DND-41 (cell line): ENCODE data around the gene UBE2L6.

Experiments
- ATAC-seq: fragments of 200-7000 bp; cut with Tn5 transposase; 3 replicates; pipeline ENCODE4 v1.9.1; 2021; ENCODE audit warnings: low read depth; ENCODE audit not compliant: insufficient read depth
- DNase-seq: peaks from one replicate; pipeline ENCODE4 v3.0.0-alpha.2; 2020
- H2AFZ ChIP-seq: 2 replicates; pipeline ENCODE4 v1.6.0; 2012; ENCODE audit warnings: low read depth, low read length
- H3K27ac ChIP-seq: 2 replicates; pipeline ENCODE4 v1.5.1; 2012; ENCODE audit warnings: low read length, inconsistent platforms
- H3K27me3 ChIP-seq: fragments of 200-600 bp; sonication (generic); 2 replicates; pipeline ENCODE4 v1.6.0; 2012; ENCODE audit warnings: low read length, mild to moderate bottlenecking, inconsistent platforms; ENCODE audit not compliant: insufficient read depth, poor library complexity
- H3K36me3 ChIP-seq: 2 replicates; pipeline ENCODE4 v1.5.1; 2012; ENCODE audit warnings: low read length, inconsistent platforms; ENCODE audit not compliant: insufficient read depth
- H3K4me1 ChIP-seq: 2 replicates; pipeline ENCODE4 v1.5.1; 2012; ENCODE audit warnings: mild to moderate bottlenecking, low read length; ENCODE audit not compliant: insufficient read depth
- H3K4me2 ChIP-seq: 2 replicates; pipeline ENCODE4 v1.6.0; 2012; ENCODE audit warnings: mild to moderate bottlenecking, moderate library complexity, low read length, inconsistent platforms; ENCODE audit not compliant: insufficient read depth
- H3K4me3 ChIP-seq, 2 experiments: fragments of 200-600 bp in 1 of 2; shearing (Covaris generic) in 1 of 2; 2 replicates each; pipeline ENCODE4 v1.5.1; 2012 to 2016; ENCODE audit warnings: inconsistent platforms in 2 of 2, low read length in 2 of 2, mild to moderate bottlenecking in 2 of 2, low read depth in 1 of 2, moderate library complexity in 1 of 2
- H3K79me2 ChIP-seq: 2 replicates; pipeline ENCODE4 v1.6.0; 2012; ENCODE audit warnings: low read length, inconsistent platforms; ENCODE audit not compliant: insufficient read depth
- H3K9ac ChIP-seq: 2 replicates; pipeline ENCODE4 v1.6.0; 2012; ENCODE audit warnings: low read depth, mild to moderate bottlenecking, inconsistent platforms, low read length, moderate library complexity
- H3K9me3 ChIP-seq: 2 replicates; pipeline ENCODE4 v1.5.1; 2012; ENCODE audit warnings: low read length, moderate library complexity, mild to moderate bottlenecking, inconsistent platforms; ENCODE audit not compliant: insufficient read depth, severe bottlenecking
- H4K20me1 ChIP-seq: 2 replicates; pipeline ENCODE4 v1.6.0; 2012; ENCODE audit warnings: low read length; ENCODE audit not compliant: insufficient read depth
- CTCF ChIP-seq: IDR thresholded peaks from 2 replicates; pipeline ENCODE4 v1.5.1; 2012; ENCODE audit warnings: borderline replicate concordance, low read length, moderate library complexity, mild to moderate bottlenecking; ENCODE audit not compliant: poor library complexity, severe bottlenecking; ENCODE audit errors: extremely low read depth
- EZH2 ChIP-seq: IDR thresholded peaks from 3 replicates; pipeline ENCODE4 v1.6.1; 2012; ENCODE audit warnings: borderline replicate concordance, low read depth, mild to moderate bottlenecking, moderate library complexity, low read length, inconsistent platforms; ENCODE audit not compliant: severe bottlenecking

The UBE2L6 gene

GRCh38 chr11:57515332-57516060, 52.0 kb downstream of the UBE2L6 start, which contains the start of gene SLC43A1:
Gene SLC43A1, minus strand, starts transcription at chr11:57515702. Its CDS starts 1,591 bp downstream, at chr11:57514111.
- Histone ChIP-seq H4K20me1 (no peaks in the 10 kb centered on the region), H3K79me2 (no peaks in the 10 kb centered on the region), H3K4me2 (peak within 1 kb of the TSS; percentile 89), H3K9me3 (no peaks in the 10 kb centered on the region), H2AFZ (peak within 1 kb of the TSS; percentile 96), H3K27ac (peak within 1 kb of the TSS; percentile 65; the same call in 1 of the 2 replicates), H3K4me1 (peaks cover 28% of the 10 kb centered on the region), H3K9ac (peak within 1 kb of the TSS; percentile 74), H3K4me3 (peak within 1 kb of the TSS; percentile 89 to 97), H3K27me3 (peaks cover 23% of the 10 kb centered on the region), H3K36me3 (no peaks in the 10 kb centered on the region)
- peak; percentile 65 for ATAC-seq
- TF ChIP-seq CTCF, result peak; percentile 12
- TF ChIP-seq EZH2, result peak; percentile 85
- peak; percentile 55 for DNase-seq

GRCh38 chr11:57514538-57515331, 52.7 kb downstream of the UBE2L6 start:
- peaks cover 23% of the 10 kb centered on the region for H3K27me3 ChIP-seq
- peak overlapping the region; percentile 96 for H2AFZ ChIP-seq
- H3K9me3 ChIP-seq, result no peaks in the 10 kb centered on the region
- TF ChIP-seq CTCF (no peak), EZH2 (no peak)
- no peaks in the 10 kb centered on the region for H3K36me3 ChIP-seq
- H3K79me2 ChIP-seq, result no peaks in the 10 kb centered on the region
- peak overlapping the region; percentile 89 to 97 for H3K4me3 ChIP-seq
- peak; percentile 67 for DNase-seq
- peak overlapping the region; percentile 65; the same call in 1 of the 2 replicates for H3K27ac ChIP-seq
- H3K4me2 ChIP-seq, result peak overlapping the region; percentile 89
- ATAC-seq, result peak; percentile 64
- H3K9ac ChIP-seq, result peak overlapping the region; percentile 74
- no peaks in the 10 kb centered on the region for H4K20me1 ChIP-seq
- peaks cover 28% of the 10 kb centered on the region for H3K4me1 ChIP-seq

GRCh38 chr11:57513911-57514537, 53.4 kb downstream of the UBE2L6 start:
- H3K4me2 ChIP-seq, result peak overlapping the region; percentile 89

More at GRCh38 chr11:57513911-57514537, 53.4 kb downstream of the UBE2L6 start:
- Histone ChIP-seq H3K27me3 (peaks cover 23% of the 10 kb centered on the region), H3K4me3 (peak overlapping the region in 1 of 2 experiments; percentile 97; a peak in 2 of 4 replicates), H3K9me3 (no peaks in the 10 kb centered on the region), H3K79me2 (no peaks in the 10 kb centered on the region), H3K9ac (peak overlapping the region; percentile 74), H4K20me1 (no peaks in the 10 kb centered on the region), H3K4me1 (peaks cover 28% of the 10 kb centered on the region), H3K27ac (no peak overlapping the region), H3K36me3 (no peaks in the 10 kb centered on the region), H2AFZ (peak overlapping the region; percentile 96)
- TF ChIP-seq CTCF (no peak), EZH2 (no peak)
- DNase-seq, result no peak
- ATAC-seq, result no peak
